HG03571 (cell line): ENCODE data around the gene SBF2.
"Not testable (repeated sequence)": the region's sequence is repeated elsewhere in the genome, so short reads cannot be mapped to it uniquely, and the experiment has no call there.

ENCODE experiments used
- ATAC-seq: cut with Tn5 transposase; IDR thresholded peaks from one replicate; pipeline ENCODE4 v1.9.1; 2021; ENCODE audit not compliant: unreplicated experiment

The SBF2 gene

DNA sequence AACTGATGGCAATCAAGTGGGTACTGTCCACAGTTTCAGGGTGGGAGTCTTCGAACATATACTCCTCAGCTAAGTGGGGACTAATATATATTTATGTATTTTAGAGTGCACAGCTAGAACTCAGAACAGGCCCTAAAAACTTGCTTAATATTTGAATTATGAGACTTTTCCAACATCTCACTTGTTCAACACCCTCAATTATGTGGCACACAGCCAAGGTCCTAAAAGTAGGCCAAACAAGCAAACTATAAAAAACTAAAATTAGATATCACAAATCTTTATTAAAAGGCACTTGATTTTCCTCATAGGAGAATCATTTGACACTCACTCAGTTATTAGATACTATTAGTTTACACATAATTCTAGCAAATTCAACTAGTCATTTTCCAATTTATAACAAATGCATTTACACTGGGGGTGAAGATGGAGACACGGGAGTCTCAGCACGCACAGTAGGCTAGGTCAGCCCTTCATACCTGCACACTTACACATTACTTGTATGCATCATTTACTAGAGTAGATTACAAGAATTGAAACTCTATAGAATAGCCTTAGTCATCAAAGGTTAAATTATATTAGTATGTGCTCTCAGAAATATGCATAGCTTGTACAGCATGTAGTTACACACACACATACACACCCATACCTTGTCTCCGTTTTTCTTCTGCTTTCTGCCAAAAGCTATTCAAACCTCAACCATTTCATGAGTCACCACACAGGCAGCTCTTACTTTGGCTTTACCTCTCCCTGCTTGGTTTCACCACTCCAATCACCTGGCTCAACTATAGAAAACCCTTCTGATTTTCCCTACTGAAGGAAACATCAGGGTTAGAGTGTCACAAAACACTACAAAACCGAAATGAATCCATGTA lies 171.5 kb downstream of the SBF2 start:
- ATAC-seq: no peak

DNA sequence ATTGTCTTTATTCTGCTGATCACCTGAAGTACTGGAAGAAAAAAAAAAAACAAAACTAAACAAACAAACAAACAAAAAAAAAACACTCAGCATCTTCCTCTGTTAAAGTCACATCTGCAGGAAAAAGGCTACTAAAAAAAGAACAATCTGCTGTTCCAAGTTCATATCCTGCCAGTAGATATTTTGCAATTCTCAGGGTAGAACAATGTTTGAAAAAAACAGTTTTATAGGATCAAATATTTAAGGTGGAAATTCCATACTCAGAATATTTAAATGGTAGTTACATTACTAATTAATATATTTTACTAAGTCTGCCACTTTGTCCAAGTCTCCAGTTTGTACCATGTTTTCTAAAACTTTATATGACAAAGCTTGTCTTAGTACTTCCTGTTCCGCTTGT lies 175.2 kb downstream of the SBF2 start:
- ATAC-seq: no peak

DNA sequence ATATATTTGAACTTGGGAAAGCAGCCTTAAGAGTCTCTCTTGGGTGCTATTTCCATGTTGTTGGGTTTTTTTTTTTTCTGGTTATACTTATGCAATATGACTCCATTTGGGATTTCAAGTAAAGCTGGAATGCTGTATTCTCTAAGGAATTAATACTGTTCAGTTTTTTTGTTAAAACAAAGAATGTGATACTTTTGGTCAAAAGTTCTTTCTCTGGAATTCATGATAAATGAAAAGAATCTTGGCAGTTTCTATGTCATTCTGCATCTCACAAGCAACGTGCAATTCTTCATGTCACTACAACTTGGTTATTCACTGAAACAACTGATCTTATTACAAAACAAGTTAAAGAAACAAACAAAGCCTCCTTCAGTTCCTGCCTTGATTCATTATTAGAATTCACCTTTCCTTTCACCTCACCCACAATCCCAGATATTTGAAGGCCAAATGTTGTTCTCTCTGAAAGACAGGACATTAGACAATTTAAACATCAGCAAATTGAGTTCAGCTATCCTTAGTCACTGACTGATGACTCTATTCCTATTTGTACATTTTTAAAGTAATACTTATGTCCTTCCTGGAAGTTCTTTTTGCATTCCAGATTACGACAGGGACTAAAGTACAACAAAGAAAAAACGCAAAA lies 176.2 kb downstream of the SBF2 start:
- no peak for ATAC-seq

DNA sequence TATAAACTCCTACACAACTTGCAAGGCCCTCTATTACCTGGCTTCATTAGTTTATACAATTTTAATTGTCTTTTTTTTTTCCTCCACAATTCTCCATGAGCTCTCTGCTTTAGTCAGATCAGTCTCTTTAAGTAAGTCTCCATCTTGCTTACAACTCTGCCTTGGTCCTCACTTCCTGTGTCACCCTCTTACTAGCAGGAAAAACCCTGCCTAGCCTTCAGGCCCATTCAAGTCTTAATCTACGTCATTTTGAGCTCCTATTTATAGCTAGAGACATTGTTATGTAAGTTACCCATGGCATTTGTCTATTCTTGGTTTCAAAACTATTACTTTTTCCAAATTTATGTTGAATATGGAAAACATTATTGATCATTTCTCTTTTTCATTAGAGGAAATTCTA lies 177.4 kb downstream of the SBF2 start:
- ATAC-seq: no peak

DNA sequence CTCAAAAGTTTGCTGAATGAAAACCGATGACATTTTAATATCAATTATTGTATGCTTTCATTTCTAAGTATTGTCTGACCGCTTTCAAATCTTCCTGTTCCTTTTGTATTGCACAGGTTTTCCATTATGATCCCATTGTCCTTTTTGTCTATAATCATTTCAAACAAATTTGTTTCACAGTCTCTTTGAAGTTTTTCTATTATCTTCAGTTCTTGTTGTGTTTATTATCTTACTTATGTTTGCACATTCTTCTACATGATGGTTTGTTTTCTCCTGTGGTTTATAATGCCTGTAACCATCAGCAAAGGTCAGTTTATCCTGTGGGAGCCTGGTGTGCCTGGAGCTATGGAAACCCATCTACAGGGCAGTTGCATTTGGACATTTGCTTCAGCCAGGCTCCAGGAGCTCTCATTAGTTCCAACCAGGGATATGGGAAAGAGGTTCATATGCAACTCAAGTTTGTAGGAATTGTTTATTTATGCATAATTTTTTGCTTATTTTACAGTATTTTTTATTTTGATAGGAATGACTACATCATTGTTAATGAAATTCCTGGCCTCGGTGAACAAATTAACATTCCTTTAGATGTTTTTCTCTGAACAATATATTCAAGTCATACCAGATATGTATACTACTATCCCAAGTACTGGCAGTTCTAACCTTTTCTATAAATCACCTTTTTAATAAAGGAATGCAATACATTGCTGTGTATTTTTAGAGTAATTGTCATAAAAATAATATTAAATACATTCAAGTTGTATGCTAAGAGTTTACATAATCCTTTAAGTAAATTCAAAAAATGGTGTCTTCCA lies 179.2 kb downstream of the SBF2 start:
- no peak for ATAC-seq

DNA sequence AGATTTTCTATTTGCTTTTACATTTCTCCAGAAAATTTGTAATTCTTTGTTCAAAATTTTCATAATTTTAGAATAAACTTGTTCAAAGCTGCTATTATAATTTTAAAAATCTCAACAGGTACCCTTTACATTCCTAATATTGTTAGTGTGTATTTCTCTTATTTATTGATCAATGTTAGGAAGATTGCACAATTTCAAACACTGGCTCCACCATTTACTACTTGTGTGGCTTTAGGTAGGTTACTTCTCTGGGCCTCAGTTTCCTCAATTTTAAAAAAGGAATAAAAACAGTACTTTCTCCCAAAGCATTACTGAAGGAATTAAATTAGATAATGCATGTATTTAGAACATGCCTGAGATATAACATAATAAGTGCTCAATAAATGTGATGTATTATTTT lies 180.2 kb downstream of the SBF2 start:
- ATAC-seq: no peak

DNA sequence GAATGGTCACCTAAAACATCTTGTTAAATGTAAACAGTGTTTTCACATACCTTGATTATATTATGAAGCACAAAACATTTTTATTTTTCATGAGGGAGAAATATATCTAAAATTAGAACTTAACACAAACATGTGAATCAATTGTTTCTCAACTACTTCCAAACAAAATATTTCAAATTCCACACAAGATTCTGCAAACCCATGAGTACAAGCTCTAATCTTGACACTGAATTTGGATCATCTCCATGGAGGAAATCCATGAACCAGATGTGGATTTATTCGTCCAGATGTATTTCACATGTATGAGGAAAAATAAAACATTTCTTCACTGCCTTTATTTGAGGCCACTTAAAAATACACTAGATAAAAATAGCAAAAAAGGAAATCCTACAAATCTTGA lies 184.2 kb downstream of the SBF2 start:
- no peak for ATAC-seq

DNA sequence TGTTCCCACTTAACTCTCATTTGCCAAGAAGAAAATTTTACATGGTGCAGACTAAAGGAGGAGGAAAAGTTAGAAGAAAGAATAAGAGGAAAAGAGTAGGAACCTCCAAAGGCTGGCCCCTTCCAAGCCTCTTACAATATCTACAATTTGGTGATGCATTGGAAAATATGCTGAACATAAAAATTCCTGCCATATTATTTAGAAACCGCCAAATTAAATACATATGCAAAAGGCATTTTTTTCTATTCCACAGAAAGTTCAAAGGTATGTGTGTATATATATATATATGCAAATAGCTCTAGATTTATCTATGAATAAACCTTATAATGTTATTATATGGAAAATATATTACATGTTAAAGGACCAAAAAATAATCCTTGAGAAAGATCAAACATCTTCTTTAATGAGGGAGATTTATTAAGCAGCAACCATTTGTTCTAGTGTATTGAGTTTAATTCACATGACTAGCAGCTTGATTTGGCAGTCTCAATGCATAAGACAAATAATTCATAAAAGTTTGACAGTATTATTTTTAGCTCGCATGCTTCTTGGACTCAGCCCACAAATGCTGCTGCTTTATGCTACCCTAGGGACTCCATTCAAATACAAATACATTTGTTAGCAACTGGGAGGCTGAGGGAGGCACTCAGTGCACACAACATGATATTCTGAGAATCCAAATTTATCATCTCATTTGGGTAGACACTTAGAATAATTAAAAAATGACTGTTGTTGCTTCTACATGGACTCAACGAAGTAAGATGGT lies 184.9 kb downstream of the SBF2 start:
- ATAC-seq: no peak

DNA sequence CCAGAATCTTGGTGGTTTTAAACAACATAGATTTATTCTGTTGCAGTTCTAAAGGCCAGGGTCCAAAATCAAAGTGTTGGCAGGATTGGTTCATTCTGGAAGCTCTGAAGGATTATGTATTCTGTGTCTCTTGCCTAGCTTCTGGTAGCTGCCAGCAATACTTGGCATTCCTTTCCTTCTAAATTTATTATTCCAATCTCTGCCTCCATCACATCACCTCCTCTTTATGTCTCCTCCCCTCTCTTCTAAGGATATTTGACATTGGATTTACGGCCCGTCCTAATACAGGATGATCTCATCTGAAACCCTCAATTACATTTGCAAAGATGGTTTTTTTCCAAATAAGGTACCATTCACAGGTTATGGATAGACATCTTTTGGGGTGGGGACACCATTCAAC lies 186.5 kb downstream of the SBF2 start:
- no peak for ATAC-seq

DNA sequence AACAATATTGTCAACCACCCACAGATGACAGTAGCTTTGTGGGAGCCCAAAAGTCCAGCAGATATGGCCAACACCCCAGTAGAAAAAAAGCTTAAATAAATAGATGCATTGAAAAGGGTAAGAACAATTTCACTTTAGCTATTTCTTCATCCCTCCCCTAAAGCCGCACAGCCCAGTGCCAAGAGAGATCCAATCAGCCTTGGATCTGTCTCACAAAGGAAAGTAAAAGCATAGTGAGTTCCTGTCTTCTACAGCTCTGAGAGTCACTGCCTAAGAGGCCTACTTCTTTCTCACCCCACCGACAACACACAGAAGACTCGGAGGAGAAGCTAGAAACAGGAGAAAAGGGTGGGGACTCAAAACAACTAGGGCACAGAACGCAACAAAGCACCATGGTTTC lies 196.4 kb downstream of the SBF2 start:
- ATAC-seq: no peak

DNA sequence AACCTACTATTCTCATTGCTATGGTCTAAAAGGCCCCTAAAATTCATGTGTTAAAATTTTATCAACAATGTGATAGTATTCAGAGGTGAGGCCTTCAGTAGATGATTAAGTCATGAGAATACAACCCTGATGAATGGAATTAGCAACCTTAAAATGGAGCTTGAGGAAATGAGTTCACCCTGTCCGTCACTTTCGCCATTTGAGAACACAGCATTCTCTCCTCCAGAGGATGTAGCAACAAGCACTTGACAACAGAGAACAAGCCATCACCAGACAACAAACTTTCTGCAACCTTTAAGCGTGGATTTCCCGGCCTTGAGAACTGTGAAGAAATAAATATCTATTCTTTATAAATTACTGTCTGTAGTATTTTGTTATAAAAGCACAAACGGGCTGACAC lies 197.0 kb downstream of the SBF2 start:
- no peak for ATAC-seq

DNA sequence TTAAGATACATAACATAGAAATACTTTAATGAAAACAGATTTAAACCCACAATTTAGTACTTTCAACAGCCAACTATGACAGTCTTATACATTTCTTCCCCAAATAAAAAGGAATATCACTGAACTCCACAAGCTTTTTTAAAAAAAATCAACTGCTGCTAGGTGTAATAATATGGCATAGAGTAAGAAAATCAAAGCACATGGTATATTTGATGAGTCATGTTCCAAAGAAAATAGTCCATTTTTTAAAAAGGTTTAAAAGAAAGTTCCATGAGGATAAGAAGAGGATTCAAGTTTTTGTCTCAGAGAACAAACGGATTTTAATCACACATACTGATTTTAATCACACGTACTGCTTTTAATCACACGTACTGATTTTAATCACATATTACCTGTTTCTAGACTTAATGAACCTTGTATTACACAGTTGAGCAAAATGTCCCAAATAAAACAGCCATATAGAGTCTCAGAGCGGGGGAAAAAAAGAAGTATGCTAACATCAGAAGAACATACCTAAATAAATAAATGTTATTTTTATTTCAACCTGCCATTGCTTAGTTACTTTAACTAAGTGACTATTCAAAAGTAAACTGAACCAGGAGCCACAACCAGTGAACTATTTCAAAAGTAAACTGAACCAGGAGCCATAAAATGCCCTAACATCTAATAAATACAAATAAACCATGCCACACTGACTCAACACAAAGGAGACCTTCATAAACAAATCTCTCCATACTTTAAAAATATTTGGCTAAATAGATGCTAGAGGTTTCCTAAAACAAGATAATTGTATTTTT lies 198.4 kb downstream of the SBF2 start:
- no peak for ATAC-seq

DNA sequence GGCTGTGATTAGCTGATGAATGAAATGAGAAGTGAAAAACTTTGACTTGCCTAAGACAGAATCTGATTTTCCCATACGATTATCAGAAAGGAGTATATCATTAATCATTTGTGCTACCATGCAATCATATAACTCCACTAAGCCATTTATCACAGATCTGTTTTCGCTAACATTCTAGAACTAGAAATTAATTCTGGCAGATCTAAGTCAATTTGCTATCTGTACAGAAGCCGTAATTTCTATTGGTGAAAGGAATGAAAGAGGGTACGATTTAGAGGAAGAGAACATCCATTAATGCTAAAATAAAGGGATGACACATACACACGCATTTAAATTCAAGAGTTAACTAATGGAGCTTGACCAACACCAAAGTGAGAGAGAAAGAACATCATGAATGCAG lies 201.6 kb downstream of the SBF2 start:
- ATAC-seq: no peak

DNA sequence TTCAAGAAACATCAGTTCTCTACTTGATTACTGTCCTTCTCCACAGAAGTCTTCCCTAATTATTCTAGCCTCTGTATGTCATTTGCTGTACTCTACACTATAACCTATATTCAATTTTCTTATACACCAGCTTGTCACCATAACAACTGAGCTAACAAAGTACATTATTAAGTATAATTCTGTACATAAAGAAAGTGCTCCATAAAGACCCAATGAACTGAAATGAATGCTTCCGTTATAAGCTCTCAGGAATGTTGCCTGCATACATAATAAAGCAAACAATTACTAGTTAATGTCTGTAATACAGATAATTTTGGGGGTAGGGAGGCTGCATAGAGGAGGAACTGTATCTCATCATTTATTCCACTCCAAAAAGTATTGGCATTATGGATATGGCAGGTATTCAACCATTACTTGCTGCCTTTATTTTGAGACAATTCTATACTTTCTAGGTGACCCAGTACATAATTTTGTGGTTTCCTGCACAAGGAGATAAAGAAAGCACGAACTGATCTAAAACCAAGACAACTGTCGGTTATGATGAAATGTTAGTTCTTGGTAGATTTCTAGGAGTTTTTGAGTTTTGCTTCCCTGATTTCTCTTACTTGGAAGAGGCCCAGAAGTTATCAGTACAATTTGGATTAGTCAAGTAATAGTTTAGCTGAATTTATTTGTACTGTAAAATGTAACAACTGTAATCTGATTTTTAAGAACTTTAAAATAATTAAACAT lies 202.5 kb downstream of the SBF2 start:
- ATAC-seq: no peak

DNA sequence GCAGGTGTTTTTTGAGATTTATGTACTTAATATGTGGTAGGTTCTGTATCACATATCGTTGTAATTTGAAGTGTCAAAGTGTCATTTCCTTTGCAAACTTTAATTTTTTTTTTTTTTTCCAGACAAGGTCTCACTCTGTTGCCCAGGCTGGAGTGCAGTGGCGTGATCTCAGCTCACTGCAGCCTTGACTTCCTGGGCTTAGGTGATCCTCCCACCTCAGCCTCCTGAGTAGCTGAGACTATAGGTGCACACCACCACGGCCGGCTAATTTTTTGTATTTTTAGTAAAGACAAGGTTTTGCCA lies 206.1 kb downstream of the SBF2 start:
- not testable (repeated sequence) for ATAC-seq

DNA sequence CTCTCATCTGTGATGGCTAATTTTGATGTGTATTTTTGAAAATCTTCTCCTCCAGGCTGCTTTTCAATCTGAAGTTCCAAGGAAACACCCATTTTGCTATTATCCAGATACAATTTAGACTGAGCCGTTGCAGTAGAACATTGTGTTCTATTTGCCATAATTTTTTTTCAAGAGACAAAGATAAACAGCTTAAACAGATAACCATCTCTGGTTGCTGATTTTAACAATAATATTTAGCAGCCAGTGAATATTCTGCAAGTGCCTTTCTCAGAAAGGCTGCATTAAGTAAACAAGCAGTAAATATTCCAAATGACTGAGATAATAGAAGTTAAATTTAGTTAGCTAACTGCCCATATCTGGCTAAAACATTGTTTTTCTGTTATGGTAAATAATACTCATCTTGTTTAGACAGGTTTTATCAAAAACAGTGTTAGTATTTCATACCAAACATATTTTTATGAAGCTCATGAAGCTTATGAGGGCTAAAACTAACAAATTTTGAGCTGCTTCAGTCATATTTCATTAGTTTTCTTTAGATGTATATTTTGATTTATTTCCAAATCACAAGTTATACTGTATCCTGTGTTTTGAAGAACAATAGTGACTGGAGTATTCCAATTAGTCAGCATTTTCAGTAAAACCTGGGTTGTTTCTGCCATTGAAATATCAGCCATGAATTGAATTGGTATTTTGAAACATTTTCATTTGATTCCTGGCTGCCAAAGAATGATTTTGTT lies 206.7 kb downstream of the SBF2 start:
- ATAC-seq: no peak

DNA sequence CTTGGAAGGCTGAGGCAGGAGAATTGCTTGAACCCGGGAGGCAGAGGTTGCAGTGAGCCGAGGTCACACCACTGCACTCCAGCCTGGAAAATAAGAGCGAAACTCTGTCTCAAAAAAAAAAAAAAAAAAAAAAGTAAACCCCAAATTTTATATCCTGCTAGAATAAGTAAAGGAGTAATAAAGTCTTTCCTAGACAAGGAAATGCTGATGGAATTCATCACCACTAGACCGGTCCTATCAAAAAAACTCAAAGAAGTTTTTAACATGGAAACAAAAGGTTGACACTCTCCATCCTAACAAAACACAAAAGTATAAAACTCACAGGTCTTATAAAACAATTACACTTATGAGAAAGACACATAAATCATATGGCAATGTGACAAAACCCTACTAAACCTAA lies 213.9 kb downstream of the SBF2 start:
- no peak for ATAC-seq

DNA sequence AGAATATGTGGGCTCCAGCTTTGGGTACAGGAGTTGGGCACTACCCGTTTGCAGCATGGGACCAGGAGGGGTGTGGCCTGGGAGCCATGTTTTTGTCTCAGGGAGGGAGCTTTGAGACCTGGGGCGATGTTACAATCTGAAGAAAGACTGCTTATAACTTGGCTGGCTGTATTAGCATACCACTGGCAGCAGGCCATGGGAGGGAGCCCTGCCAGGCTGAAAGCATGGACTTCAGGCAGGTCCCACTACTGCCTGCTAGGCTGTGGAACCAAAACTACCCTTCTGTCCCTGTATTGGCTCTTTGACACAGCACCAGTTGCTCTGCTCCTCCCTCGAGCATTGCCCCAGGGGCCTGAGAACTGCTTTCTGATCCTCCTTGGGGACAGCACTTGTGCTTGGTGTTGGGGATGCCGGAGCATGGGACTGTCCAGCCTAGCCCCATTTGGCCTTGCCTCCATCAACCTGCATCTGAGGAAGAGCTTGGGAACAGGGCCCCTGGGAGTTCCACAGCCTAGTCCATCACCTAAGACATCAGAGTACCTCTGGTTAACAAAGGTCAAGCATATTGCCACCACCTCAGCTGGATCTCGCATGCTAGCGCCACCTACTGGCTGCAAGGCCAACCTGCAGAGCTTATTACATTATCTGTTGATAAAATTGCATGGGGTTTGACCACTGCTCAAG lies 217.4 kb downstream of the SBF2 start:
- ATAC-seq: no peak

DNA sequence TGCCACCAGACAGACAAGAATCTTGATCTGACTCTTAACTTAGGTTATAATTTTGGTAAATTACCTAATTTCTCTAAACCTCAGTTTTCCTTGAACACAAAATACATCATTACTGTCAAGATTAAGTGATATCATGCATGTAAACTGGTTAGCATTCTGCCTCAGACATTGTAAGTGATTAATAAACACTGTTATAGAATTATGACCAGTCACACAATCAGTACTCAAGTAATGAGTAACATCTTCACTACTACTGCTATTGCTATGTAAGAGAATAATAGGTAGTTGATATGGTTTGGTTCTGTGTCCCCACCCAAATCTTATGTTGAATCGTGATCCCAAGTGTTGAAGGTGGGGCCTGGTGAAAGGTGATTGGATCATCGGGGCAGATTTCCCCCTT lies 218.9 kb downstream of the SBF2 start:
- ATAC-seq: no peak
